GM21529 (cell line): Measurements from ENCODE around the gene ZSCAN26.

Source experiments
- ATAC-seq: cut with Tn5 transposase; IDR thresholded peaks from one replicate; pipeline ENCODE4 v1.9.1; 2021; ENCODE audit not compliant: unreplicated experiment

ZSCAN26 gene

GRCh38 chr6:28266962-28267694, at the start of gene ZSCAN26:
TSS of gene ZSCAN26 (plus strand) at chr6:28267143. CDS start at chr6:28271920, 4,777 bp downstream.
- peak; percentile 88 for ATAC-seq

GRCh38 chr6:28217890-28218289, 49.1 kb upstream of the ZSCAN26 start:
- no peak for ATAC-seq

GRCh38 chr6:28218312-28219248, 48.4 kb upstream of the ZSCAN26 start:
- peak; percentile 79 for ATAC-seq

- ATAC-seq, result no peak
Observed at GRCh38 chr6:28220257-28221133, 46.4 kb upstream of the ZSCAN26 start.

GRCh38 chr6:28224131-28225055, 42.5 kb upstream of the ZSCAN26 start:
- no peak for ATAC-seq

- peak; percentile 92 for ATAC-seq
Observed at GRCh38 chr6:28225056-28225834, 41.7 kb upstream of the ZSCAN26 start, which contains the start of gene ZSCAN9. TSS of gene ZSCAN9 (plus strand) at chr6:28225275. CDS start at chr6:28227085, 1,810 bp downstream.

GRCh38 chr6:28226460-28226859, 40.5 kb upstream of the ZSCAN26 start:
- ATAC-seq, result no peak

- ATAC-seq, result no peak
Observed at GRCh38 chr6:28232785-28233184, 34.2 kb upstream of the ZSCAN26 start.

- ATAC-seq, result no peak
Observed at GRCh38 chr6:28235912-28236452, 31.0 kb upstream of the ZSCAN26 start.

- no peak for ATAC-seq
Observed at GRCh38 chr6:28239636-28240035, 27.3 kb upstream of the ZSCAN26 start.

GRCh38 chr6:28240471-28240870, 26.5 kb upstream of the ZSCAN26 start:
- ATAC-seq, result no peak

- ATAC-seq, result no peak
Observed at GRCh38 chr6:28243946-28244345, 23.0 kb upstream of the ZSCAN26 start.

- no peak for ATAC-seq
Observed at GRCh38 chr6:28245206-28245941, 21.6 kb upstream of the ZSCAN26 start.

- no peak for ATAC-seq
Observed at GRCh38 chr6:28248916-28249315, 18.0 kb upstream of the ZSCAN26 start.

- ATAC-seq, result no peak
Observed at GRCh38 chr6:28250747-28251146, 16.2 kb upstream of the ZSCAN26 start.

GRCh38 chr6:28251661-28252008, 15.3 kb upstream of the ZSCAN26 start:
- ATAC-seq, result peak; percentile 40

- peak; percentile 81 for ATAC-seq
Observed at GRCh38 chr6:28252009-28252975, 14.7 kb upstream of the ZSCAN26 start, which contains the start of gene ZKSCAN4. TSS of gene ZKSCAN4 (minus strand) at chr6:28252269. CDS start at chr6:28251980, 289 bp downstream.
